SK-N-MC (cell line): ENCODE measurements around the gene ULK2.

Source experiments
- DNase-seq: peaks from one replicate; pipeline ENCODE4 v3.0.0-alpha.2; 2011; ENCODE audit warnings: low read depth, low spot score
- H3K27ac ChIP-seq: fragments of 200-600 bp; sonication (generic); 2 replicates; pipeline ENCODE4 v1.5.1; 2016; ENCODE audit warnings: mixed run types
- H3K36me3 ChIP-seq: fragments of 200-600 bp; sonication (generic); 2 replicates; pipeline ENCODE4 v1.6.1; 2017; ENCODE audit warnings: antibody characterized with exemption, low read length, mixed read lengths; ENCODE audit not compliant: insufficient read depth
- H3K4me3 ChIP-seq: fragments of 200-600 bp; sonication (generic); 2 replicates; pipeline ENCODE4 v1.5.1; 2016
- H3K9ac ChIP-seq: fragments of 200-600 bp; sonication (generic); 2 replicates; pipeline ENCODE4 v1.8.0; 2017; ENCODE audit warnings: mixed run types, mixed read lengths; ENCODE audit not compliant: insufficient read length
- H3K9me3 ChIP-seq: fragments of 200-600 bp; sonication (generic); 2 replicates; pipeline ENCODE4 v1.6.1; 2017; ENCODE audit warnings: low read depth, mild to moderate bottlenecking, antibody characterized with exemption, low read length, moderate library complexity, mixed read lengths
- EZH2 ChIP-seq: fragments of 200-600 bp; sonication (generic); IDR thresholded peaks from one replicate; pipeline ENCODE4 v1.6.1; 2017; ENCODE audit warnings: antibody characterized with exemption
- FOXP2 ChIP-seq: optimal IDR thresholded peaks from 2 replicates; pipeline ENCODE3; 2011; ENCODE audit warnings: mild to moderate bottlenecking, moderate library complexity; ENCODE audit not compliant: insufficient read depth; ENCODE audit errors: extremely low read length, control extremely low read depth
- POLR2AphosphoS5 ChIP-seq: IDR thresholded peaks from 2 replicates; pipeline ENCODE4 v1.6.1; 2012; ENCODE audit warnings: mild to moderate bottlenecking, low read depth, low read length, borderline replicate concordance

The ULK2 gene

DNA sequence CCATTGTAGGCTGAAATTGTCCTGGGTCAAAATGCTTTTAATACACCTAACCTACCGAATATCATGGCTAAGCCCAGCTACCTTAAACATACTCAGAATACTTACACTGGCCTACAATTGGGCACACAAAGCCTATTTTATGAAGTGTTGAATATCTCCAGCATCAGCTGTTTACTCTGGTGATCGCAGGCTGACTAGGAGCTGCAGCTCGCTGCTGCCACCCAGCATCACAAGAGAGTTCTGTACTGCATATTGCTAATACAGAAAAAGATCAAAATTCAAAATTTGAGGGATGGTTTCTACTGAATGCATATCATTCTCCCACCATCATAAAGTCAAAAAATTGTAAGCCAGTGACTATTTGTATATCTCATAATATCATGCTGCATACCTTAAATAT is 55.3 kb downstream of the ULK2 start:
- H3K36me3 ChIP-seq = no peaks in the 10 kb centered on the region
- H3K9ac ChIP-seq = no peak overlapping the region
- TF ChIP-seq EZH2 (no peak), POLR2AphosphoS5 (no peak), FOXP2 (no peak)
- H3K4me3 ChIP-seq = no peak overlapping the region
- H3K27ac ChIP-seq = no peak overlapping the region
- DNase-seq = no peak
- H3K9me3 ChIP-seq = no peaks in the 10 kb centered on the region

DNA sequence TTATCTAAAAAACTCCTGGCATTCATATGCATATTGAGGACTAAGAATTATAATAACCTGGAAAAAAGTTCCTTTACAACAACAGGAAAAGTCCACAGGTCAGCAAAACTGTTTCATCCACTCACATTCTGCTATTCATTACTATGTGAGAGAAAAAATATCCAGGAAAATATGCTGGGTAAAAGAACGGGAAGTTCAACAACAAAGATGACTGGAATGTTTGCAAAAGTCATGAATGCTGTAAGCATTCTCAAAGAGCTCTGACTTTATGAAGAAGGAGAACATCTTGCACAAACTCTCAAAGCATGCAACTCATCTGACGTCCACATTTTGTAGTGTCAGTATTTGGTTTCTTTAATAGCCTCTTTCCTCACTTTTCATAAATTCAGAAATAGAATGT is 62.7 kb downstream of the ULK2 start:
- Histone ChIP-seq H3K9me3 (no peaks in the 10 kb centered on the region), H3K4me3 (no peak overlapping the region), H3K9ac (no peak overlapping the region), H3K27ac (no peak overlapping the region), H3K36me3 (no peaks in the 10 kb centered on the region)
- TF ChIP-seq EZH2 = no peak
- TF ChIP-seq POLR2AphosphoS5 = no peak
- TF ChIP-seq FOXP2 = no peak
- DNase-seq = no peak

DNA sequence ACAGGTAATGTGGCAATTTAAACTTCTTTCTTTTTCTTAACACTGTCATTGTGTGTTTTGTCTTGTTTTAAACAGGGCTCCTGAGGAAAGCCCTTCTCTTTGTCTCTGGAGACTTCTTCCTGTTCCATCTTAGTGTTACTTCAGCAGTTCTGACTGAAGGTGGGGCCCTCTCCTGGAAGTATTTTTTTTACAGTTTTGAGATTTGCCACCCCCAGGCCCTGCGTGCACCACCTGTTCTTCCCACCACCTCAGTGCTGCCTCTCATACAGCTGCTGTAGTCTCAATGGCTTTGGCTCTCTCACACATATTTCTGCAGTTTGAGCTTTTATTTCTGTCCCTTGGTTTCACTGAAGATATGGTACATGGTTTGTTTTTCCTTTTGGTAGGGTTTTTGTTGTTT is 67.2 kb downstream of the ULK2 start:
- Histone ChIP-seq H3K4me3 (no peak overlapping the region), H3K36me3 (peaks cover 8% of the 10 kb centered on the region; the same call in 1 of the 2 replicates), H3K9ac (no peak overlapping the region), H3K27ac (no peak overlapping the region), H3K9me3 (no peaks in the 10 kb centered on the region)
- DNase-seq = no peak
- TF ChIP-seq POLR2AphosphoS5 = no peak
- no peak for TF ChIP-seq EZH2
- TF ChIP-seq FOXP2 = no peak

DNA sequence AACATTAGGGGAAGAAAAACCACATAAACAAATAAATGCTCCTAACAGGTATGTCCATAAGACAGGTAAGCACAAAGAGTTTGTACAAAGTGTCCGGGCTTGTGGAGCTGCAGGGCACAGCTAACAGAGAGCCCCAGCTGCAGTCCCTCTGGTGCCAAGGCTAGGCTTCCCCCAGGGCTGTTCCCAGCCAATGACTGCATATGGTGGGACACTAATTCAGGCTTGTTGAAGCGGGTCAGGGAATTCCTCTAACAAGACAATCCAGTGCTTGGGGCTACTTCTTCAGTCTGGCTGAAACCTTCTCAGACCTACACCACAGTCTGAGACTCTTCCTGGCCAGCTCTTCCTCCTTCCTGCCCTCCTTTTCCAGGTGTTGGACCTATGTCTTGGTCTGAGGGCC is 67.9 kb downstream of the ULK2 start:
- Histone ChIP-seq H3K36me3 (peaks cover 8% of the 10 kb centered on the region; the same call in 1 of the 2 replicates), H3K27ac (no peak overlapping the region), H3K4me3 (no peak overlapping the region), H3K9me3 (no peaks in the 10 kb centered on the region), H3K9ac (no peak overlapping the region)
- TF ChIP-seq POLR2AphosphoS5 (no peak), EZH2 (no peak), FOXP2 (no peak)
- DNase-seq = no peak

DNA sequence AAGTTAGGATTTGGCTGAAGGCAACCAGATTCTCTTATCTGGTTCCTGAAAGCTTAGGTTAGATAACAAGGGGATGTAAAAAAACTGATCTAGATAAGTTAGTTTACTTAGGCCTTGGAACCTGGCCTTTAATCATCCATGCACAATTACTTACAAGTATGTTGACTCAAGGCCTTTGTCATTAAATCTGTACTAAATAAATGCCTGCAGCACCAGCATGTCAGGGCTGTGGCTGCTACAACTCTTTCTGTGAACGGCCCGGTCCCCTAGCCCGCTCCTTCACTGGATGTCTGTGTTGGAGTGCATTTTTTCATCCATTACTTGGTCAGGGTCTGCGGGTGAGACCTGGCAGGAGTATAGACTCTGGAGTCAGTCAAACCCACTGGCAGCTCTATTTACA is 71.3 kb downstream of the ULK2 start:
- no peak overlapping the region for H3K4me3 ChIP-seq
- DNase-seq = no peak
- H3K9ac ChIP-seq = no peak overlapping the region
- peaks cover 8% of the 10 kb centered on the region; the same call in 1 of the 2 replicates for H3K36me3 ChIP-seq
- H3K9me3 ChIP-seq = no peaks in the 10 kb centered on the region
- TF ChIP-seq EZH2 (no peak), FOXP2 (no peak), POLR2AphosphoS5 (no peak)
- no peak overlapping the region for H3K27ac ChIP-seq

DNA sequence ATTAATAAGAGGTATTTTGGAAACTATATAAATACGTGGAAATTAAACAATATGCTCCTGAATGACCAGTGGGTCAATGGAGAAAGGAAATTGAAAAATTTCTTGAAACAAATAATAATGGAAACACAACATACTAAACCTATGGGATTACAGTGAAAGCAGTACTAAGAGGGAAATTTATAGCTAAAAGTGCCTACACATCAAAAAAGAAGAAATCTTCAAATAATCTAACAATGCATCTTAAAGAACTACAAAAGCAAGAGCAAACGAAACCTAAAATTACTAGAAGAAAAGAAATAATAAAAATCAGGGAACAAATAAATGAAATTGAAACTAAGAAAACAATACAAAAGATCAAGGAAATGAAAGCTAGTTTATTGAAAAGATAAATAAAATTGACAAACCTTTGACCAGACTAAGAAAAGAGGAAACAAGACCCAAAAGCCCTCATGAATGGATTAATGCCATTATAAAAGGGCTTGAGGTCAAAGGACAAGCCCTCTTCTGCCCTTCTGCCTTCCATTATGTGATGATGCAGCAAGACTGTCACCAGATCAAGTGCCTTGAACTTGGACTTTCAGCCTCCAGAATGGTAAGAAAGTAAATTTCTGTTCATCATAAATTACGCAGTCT is 75.7 kb downstream of the ULK2 start:
- no peak overlapping the region for H3K4me3 ChIP-seq
- no peaks in the 10 kb centered on the region for H3K9me3 ChIP-seq
- H3K9ac ChIP-seq = no peak overlapping the region
- TF ChIP-seq POLR2AphosphoS5 (no peak), EZH2 (no peak), FOXP2 (no peak)
- no peak overlapping the region for H3K27ac ChIP-seq
- peaks cover 8% of the 10 kb centered on the region; the same call in 1 of the 2 replicates for H3K36me3 ChIP-seq
- no peak for DNase-seq

DNA sequence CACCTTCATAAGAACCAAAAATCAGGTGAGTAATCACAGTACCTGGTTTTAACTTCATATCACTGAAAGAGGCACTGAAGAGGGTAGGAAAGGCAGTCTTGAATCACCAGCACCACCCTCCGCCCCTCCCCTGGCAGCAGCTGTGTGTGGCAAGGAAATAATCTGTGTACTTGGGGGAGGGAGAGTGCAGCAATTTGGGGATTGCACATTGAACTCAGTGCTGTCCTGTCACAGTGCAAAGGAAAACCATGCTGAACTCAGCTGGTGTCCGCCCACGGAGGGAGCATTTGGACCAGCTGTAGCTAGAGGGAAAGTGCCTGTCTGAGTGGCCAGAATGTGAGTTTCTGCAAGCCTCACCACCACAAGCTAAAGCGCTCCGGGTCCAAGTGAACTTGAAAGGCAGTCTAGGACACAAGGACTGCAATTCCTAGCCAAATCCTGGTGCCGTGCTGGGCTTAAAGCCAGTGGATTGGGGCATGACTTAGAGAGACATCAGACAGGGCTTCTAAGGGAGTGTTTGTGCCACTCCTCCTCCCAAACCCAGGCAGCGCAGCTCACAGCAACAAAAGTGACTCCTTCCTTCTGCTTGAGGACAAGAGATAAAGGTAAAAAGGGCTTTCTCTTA is 79.9 kb downstream of the ULK2 start:
- H3K36me3 ChIP-seq = no peaks in the 10 kb centered on the region
- no peak overlapping the region for H3K4me3 ChIP-seq
- no peak overlapping the region for H3K9ac ChIP-seq
- DNase-seq = no peak
- TF ChIP-seq FOXP2 = no peak
- TF ChIP-seq POLR2AphosphoS5 = no peak
- no peak for TF ChIP-seq EZH2
- H3K27ac ChIP-seq = no peak overlapping the region
- H3K9me3 ChIP-seq = no peaks in the 10 kb centered on the region

DNA sequence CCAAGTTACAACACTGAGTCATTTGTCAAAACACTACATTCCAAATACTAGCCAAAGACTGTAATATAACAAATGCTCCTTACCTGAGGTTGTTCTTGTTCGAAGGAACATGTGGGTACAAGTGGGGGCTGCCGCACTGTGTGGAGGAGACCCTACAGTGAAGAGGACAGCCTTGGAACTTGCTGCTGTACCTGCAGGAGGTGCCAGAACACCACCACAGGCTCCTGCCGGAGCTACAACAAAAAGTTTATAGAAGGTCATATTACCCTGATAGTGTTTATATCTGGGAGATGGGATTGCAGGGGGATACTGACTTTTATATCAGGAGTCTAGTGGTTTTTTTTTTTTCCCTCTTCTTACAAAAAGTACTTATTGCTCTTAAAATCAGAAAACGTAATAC is 81.9 kb downstream of the ULK2 start:
- no peak overlapping the region for H3K9ac ChIP-seq
- TF ChIP-seq FOXP2 (no peak), POLR2AphosphoS5 (no peak), EZH2 (no peak)
- no peak for DNase-seq
- no peak overlapping the region for H3K4me3 ChIP-seq
- H3K9me3 ChIP-seq = no peaks in the 10 kb centered on the region
- H3K36me3 ChIP-seq = no peaks in the 10 kb centered on the region
- no peak overlapping the region for H3K27ac ChIP-seq
